TTC549 (cell line): ENCODE measurements around the gene TRIM50.
"Not testable (repeated sequence)": the region's sequence is repeated elsewhere in the genome, so short reads cannot be mapped to it uniquely, and the experiment has no call there.

ENCODE experiments used
- FAIRE-seq: peaks from 2 replicates; lab custom pipeline; 2012; peaks lifted over from hg19 to GRCh38; lab: Jason Lieb, UNC

Gene TRIM50

DNA sequence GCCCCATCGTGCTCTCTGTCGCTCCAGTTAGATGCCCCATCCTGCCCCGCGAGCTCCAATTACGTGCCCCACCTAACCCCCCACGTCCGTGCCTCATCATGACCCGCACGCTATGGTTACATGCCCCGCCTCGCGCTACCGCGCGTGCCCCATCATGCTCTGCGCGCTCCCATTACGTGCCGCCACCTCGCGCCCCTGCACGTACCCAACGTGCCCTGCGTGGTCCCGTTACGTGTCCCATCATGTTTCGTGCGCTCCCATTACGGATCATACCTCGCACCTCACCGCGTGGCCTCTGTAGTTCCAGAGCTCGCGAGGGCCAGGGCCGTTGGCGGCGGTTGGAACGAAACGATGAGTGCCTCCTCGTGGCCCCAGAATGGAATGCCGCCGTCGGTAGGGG, at the start of gene TRIM50, which contains the start of gene FKBP6:
TRIM50 (minus strand) TSS at position 161 of the 400 bp plus-strand sequence. CDS start 3,295 bp downstream, outside the sequence.
FKBP6 (plus strand) TSS at position 240 of the 400 bp plus-strand sequence. CDS start 268 bp downstream, outside the sequence.
- FAIRE-seq = not testable (repeated sequence)

DNA sequence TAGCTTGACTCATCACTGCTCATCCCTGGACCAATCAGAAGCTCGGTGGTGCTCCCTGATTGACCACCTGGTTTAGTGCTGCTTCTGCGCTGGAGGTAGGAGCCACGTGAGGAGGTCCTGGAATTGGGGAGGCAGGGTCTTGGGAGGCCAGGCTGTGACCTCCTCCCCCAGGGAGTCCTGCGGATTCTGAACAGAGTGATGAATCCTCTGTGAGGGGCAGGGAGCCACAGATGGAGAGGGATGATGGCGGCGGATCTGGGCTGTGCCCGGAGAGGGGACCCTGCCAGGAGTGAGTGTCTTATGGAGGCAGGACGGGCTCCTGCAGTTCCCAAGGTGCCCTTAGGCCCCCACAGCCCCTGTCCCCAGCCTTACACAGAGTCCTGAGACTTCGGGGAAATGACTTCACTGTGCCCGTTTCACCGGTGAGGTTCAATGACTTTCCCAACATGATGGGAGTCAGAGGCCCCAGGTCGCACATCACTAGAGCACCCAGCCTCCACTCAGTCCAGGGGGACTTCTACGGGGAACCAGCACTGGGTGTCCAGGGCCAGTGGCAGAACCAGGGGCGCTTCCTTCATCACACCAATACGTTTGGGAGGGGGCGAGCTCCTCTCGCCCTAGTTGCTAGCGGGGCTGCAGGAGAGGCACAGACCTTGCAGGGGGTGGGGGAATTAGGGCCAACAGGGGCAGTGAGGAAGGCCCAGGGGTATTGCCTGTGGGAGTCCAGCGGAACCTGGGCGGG, 49.0 kb upstream of the TRIM50 start:
- no peak for FAIRE-seq

DNA sequence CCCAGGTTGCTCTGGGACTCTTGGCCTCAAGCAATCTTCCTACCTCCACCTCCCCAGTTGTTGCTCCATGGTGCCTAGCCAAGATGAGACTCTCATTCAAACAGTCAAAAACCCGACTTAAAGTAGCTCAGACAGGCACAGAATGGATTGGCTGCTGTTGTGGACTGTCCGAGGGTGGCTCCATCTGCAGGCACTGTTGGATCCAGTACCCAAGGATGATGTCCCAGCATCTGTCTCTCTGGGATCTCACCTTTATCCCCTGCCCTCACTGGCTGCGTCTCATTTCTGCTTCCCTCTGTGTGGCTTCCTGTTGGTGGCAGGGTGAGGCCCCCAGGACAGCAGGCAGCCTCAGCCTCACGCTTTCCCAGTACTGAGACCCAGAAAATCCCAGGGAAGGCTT, 48.4 kb upstream of the TRIM50 start:
- FAIRE-seq = not testable (repeated sequence)

DNA sequence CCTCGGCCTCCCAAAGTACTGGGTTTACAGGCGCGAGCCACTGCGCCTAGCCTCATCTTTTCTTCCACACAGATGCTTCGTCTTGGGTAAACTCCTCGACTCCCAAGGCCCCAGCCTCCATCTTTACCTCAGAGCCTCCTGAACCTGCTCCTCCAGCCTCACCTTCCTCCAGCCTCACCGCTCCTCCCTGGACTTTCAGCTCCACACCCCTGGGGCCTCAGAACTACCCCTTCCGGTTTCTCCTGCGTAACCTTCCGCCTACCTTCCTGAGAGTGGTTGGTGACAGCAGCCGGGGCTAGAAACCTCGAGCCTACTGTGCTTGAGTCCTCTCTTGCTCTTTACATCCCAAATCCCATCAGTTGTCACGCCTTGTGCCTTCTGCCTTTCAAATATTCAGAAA, 45.9 kb upstream of the TRIM50 start:
- no peak for FAIRE-seq

DNA sequence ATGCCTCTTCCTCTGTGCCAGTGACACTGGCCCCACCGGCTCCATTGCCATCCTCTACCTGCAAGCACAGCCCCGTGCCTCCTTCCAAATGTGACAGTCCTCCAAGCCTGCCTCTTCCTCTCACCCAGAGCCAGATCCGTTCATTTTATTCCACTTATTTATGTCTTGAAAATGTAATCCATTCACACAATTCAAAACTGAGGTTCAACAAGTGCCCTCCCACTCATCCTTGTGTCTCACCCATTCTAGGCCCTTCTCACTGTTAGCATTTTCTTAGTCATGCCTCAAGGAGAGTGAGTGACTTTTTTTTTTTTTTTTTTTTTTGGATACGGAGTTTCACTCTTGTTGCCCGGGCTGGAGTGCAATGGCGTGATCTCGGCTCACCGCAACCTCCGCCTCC, 41.7 kb upstream of the TRIM50 start:
- FAIRE-seq = no peak

DNA sequence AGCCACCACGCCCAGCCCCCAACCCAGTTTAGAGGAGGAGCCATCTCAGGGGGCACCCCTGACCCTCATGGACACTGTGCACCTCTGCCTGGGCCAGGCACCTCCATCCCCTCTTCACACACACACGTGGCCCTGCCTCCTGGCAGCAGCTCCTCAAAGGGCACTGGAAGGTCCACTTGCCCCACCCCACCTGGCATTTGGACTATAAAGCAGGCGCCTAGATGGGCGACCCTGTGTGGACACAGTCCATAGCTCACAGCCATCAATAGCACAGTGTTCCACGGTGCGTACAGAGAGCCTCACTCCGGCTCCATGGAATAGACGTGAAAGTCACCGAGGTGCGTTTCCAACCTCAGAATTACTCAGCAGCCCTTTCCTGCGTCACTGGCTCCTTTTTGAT, 41.1 kb upstream of the TRIM50 start:
- FAIRE-seq = no peak

DNA sequence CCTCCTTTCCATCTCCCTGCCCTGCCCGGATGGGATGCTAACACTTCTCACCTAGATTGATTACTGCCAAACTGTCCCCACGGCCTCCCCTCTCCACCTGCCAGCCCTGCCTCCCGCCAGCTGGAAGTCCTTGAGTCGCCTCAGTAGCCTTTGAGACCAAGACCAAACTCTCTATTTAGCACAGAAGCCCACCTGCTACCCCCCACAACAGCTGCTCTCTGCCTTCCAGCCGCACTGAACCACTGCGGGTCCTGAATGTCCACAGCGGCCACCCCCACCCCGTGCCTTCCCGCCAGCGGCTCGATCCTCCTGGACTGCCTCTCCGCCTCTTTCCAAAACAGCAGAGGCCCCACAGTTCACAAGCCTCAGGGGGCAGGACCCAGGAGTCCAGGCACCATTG, 39.1 kb upstream of the TRIM50 start:
- no peak for FAIRE-seq

DNA sequence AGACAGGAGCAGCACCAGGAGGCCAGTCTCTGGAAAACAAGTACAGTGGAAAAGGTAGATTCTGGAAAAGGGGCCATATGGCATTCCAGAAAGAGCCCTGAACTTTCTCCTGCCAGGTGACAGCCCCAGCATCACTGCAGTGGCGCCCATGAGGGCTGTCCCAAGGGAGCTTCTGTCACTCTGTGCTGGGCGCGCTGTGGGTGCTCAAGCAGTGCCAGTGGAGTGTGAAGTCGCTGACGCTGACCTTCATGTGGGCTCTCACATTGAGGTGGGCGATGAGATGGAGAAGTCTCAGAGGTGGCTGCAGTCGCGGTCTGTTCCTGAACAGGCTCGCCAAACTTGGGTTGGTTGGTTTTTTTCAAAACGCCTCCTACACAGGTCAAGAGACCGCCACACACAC, 38.2 kb upstream of the TRIM50 start:
- no peak for FAIRE-seq

DNA sequence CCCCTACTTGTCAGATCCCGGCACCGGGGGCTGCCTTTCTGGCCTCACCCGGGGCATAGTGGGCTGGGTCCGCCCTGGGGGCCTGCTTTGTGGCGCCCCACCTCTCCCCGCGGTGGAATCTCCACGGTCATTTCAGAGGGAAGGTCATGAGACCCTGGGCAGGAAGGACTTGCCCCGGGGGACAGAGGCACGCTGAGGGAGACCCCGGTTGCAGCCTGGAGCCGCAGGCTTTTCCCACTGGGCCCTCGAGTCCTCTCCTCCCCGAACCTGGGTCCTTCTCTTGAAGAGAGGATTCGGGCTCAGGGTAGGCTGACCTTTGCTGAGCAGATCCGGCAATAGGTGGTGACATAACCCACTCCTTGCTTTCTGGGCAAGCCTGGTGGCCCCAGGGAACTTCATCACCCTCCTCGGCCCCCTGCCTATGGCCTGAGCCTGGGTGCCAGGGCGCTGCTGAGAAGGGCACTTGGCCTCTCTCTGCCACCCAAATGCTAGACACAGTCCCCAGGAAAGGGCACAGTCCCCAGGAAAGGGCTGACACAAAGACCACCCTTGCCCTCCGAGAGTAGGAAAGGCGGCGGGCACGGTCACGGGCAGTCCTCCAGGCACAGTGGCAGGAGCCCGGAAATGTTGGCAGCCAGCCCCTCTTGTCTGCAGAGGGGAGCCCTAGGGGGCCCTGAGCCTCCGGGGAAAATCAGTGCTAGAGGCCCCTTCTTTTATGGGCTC, 36.3 kb upstream of the TRIM50 start:
- FAIRE-seq = no peak

DNA sequence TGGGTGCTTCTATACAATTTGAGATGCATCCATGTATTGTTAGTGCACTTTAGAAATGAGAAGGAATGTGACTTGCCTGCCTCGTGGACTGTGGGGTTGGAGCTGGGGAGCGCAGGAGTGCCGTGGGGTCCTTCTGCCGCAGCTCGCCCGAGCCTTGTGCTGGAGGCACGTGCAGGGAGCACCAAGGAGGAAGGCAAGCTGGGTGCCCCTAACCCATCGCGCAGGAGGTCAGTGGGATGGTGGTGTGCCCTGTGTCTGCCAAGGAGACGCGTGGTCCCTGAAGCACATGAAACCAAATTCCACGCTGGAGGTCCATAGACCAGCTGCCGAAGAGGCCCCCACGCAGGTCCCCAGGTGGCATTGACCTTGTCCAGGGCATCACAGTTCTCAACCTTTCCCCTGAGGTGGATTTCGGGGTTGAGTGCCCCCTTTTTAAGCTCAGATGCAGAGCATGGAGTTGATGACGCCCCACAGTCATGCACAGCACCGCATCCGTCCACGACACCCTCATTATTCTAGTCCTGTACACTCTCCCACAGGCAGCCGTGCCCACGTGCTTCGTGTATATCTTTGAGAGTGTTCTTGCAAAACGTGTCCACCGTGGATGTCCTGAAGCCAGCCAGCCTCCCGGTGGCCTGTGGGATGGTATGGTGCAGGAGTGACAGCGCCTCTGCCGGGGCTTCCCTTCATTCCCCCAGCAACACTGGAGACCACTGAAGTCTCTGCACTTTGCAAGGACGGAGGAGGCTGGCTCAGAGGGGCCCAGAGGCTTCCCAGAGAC, 35.5 kb upstream of the TRIM50 start:
- FAIRE-seq = no peak

DNA sequence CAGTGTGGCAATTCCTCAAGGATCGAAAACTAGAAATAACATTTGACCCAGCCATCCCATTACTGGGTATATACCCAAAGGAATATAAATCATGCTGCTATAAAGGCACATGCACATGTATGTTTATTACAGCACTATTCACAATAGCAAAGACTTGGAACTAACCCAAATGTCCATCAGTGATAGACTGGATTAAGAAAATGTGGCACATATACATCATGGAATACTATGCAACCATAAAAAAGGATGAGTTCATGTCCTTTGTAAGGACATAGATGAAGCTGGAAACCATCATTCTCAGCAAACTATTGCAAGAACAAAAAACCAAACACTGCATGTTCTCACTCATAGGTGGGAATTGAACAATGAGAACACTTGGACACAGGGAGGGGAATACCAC, 32.7 kb upstream of the TRIM50 start:
- FAIRE-seq = not testable (repeated sequence)

DNA sequence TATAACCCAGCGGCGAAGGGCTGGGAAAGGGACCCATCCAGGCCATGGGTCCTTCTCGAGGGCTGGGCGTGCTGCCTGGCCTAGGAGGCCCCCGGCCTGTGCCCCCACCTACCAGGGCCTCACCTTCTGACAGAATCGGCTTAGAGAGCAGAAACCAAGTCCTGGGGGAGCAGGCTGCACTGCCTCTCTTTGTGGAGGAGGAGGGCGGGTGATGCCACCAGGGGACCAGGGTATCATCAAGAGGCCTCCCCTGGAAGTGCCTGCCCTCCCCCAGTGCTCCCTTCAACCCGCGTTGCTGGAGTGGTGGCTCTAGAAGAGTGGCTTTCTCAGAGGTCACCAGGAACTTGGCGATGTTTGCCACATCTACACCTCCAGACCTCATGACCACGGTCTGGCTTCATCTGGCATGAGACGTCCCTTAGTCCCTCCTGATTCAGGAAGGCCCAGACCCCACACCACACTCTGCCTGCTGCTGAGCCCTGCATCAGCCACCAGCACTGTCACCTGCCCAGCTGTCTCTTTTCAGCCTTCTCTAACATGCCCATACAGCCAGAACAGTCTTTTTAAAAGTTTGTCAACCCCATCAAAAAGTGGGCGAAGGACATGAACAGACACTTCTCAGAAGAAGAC, 32.0 kb upstream of the TRIM50 start:
- no peak for FAIRE-seq

DNA sequence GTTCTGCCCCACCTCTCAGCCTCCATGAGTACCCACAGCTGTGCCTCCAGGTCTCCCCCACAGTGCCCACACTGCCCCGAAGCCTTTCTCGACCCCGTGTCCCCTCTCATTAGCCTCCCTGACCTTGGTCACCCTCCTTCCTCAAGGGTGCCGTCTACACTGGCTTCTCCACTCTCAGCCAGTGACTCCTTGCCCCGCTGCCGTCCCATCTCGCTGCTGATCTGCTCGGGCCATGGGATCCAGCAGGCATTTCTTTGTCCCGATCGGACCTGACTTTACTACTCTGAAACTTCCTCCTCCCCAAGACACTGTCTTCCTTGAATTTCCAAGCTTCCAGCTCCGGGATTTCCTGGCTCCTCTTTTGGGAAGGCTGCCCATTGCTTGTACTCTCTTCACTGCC, 31.4 kb upstream of the TRIM50 start:
- no peak for FAIRE-seq

DNA sequence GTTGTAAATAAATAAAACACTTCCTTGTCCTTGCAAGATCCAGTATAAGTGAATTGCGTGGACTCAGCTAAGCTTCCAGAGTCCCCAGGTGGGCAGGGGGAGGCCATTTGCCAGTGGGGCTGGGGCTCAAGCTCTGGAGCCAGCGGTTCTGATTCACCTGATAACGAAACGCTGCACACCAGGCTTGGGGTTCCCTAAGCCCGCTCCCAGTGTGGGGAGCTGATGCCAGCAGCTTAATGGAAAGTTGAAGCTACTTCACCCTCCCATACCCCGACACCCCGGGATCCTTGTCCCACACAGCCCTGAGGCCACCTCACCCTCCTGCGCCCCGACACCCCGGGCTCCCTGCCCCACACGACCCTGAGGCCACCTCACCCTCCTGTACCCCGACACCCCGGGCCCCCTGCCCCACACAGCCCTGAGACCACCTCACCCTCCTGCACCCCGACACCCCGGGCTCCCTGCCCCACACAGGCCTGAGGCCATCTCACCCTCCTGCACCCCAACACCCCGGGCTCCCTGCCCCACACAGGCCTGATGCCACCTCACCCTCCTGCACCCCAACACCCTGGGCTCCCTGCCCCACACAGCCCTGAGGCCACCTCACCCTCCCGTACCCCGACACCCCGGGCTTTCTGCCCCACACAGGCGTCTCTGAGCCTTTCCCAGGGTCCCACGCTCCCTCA, 30.9 kb upstream of the TRIM50 start:
- no peak for FAIRE-seq

DNA sequence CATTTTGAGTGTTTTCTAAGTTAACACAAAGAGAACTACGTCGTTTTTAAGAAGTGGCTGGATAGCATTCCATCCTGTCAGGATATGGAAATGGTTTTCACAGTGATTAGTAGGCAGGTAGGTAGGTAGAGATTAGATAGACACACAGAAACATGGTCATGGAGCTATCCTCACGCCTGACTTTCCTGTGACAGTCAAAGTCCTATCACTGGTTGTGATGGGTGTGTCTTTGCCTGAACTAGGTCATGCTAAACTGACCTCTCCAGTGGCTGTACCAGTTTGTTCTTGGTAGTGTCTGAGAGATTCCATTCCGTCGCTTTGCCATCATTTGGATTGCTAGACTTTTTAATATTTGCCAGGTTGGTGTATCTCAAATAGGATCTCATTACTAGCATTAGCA, 28.3 kb upstream of the TRIM50 start:
- no peak for FAIRE-seq

DNA sequence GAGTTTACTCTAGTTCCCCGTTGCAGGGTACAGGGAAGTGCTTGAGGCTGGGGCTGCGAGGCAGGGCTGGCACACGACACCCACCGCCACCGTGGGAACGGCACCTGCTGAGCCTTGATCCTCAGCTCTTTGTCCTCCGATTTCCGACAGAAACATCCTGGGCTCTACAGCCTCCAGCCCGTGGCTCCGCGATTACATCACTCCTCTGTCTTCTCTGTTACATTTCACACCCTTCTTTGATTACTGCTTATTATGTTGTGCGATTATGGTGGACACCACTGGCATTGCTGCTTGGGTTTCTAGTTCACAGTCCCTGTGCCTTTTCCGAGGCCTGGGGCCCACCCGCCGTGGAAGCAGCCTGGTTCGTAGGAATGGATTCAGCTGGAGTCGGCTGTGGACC, 26.9 kb upstream of the TRIM50 start:
- FAIRE-seq = no peak

DNA sequence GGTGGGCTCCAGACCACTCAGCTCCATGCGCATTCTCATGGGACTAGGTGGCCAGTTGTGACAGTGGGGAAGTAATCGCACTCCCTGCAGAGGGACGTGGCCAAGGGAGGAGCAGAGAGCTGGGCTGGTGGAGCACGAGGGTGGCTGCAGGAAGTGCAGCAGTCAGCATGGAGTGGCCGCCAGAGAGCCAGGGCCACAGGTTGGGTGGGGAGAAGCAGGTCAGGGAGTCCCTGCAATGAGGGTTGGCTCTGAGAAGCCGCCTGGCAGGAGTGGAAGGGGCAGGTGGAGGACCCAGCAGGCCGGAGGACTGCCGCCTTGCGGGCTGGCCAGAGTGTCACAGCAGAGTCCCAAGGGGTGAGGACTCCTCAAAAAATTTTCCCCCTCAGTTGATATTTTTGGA, 26.3 kb upstream of the TRIM50 start:
- FAIRE-seq = no peak

DNA sequence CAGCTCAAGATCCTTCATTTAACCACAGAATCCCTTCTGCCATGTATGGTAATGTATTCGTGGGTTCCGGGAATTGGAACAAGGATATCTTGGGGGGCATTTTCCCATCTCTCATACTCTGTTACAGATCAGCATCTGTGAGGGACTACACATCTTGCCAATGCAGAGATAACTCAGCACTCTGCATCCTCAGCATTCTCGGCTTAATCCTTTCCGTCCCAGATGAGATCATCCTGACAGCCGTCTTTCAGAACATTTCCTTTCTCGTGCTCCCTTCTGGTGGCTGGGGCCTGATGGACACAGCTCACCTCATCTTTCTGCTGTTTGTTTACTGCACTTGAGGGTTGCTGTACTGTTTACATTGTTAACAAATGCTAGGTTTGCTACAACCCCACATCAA, 25.4 kb upstream of the TRIM50 start:
- FAIRE-seq = no peak

DNA sequence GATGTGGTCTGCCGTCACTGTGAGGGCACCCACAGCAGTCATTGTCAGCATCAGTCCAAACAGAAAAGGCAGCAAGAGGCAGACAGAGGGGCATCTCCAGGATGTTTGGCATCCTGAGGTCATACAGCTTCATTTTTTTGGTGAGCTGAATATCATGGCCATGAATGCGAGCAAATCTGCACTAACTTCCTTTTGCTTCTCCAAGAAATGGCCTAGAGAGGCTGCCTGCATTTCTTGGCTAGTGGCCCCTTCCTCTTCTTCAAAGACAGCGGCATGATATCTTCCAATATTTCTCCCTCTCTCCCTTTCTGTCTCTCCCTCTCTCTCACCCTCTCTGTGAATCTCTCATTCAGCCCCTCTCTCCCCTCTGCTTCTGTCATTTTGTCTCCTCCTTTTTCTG, 24.9 kb upstream of the TRIM50 start:
- no peak for FAIRE-seq

DNA sequence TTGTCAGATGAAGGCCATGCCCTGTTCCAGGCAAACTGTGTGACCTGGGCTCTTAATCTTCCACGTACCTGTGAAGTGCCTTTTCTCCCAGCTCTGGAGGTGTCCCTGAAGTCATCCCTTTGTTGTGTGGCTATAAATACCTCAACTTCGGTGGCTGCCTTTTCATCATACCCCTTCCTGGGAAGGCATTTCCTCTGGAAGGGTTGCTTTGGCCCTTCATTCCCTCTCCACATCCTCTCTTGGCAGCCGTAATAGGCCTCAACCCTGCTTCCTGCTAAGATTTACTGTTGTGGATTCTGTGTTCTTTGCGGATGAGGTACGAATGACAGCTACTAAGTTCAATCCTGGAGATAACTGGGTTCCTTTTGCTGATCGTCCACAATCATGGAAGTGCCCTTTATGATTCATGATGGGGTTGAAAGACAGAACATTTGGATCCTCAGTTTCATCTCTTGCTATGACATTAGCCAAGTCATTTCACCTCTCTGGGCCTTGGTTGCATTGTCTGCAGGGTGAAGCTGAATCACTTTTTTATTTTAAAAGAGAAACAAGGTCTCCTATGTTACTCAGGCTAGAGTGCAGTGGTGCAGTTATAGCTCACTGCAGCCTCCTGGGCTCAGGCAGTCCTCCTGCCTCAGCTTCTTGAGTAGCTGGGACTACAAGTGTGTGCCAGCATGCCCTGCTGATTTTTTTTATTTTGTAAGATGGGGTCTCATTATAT, 23.7 kb upstream of the TRIM50 start:
- no peak for FAIRE-seq
